Kidney epithelial cell (primary cell): ENCODE results near the gene DLG2. TPM values are rescaled to one million over a fixed set of nuclear protein-coding genes. Genes with fewer than 3 reads are reported as not detected.

Source experiments
- DNase-seq: peaks from one replicate; pipeline ENCODE4 v3.0.0-alpha.2; 2010; ENCODE audit warnings: low read depth
- H3K27me3 ChIP-seq: 2 replicates; pipeline ENCODE4 v1.6.0; 2011; ENCODE audit warnings: low read length; ENCODE audit not compliant: control insufficient read depth, insufficient read depth
- H3K36me3 ChIP-seq: 2 replicates; pipeline ENCODE4 v1.5.1; 2011; ENCODE audit warnings: low read length; ENCODE audit not compliant: control insufficient read depth, insufficient read depth
- H3K4me3 ChIP-seq: 2 replicates; pipeline ENCODE4 v1.5.1; 2011; ENCODE audit warnings: low read depth, mild to moderate bottlenecking, control low read depth, low read length
- CTCF ChIP-seq: IDR thresholded peaks from 2 replicates; pipeline ENCODE4 v1.5.1; 2011; ENCODE audit warnings: mild to moderate bottlenecking, moderate library complexity, low read length, control low read depth, inconsistent platforms; ENCODE audit not compliant: insufficient read depth, poor library complexity, severe bottlenecking
- total RNA-seq: library from RNA; depleted of rRNA; stranded (reverse); fragments of >200 nt; gene quantifications from 2 replicates; pipeline ENCODE4 v1.2.3, GENCODE V29; 2015

Gene DLG2
- total RNA-seq, 1 donor from 2014 or later: 0.75 TPM

GRCh38 chr11:85665733-85666132 lies 38.6 kb upstream of the DLG2 start:
- Histone ChIP-seq H3K27me3 (no peaks in the 10 kb centered on the region), H3K4me3 (no peak overlapping the region), H3K36me3 (no peaks in the 10 kb centered on the region)
- no peak for TF ChIP-seq CTCF
- DNase-seq: no peak

- no peak for TF ChIP-seq CTCF
- Histone ChIP-seq H3K36me3 (no peaks in the 10 kb centered on the region), H3K4me3 (peak within 1 kb of the TSS; percentile 95), H3K27me3 (no peaks in the 10 kb centered on the region)
- DNase-seq: peak; percentile 57
Measured at GRCh38 chr11:85664615-85665481, 37.7 kb upstream of the DLG2 start, which contains the start of gene CREBZF. Gene CREBZF (minus strand): TSS chr11:85665129. CDS start chr11:85664875, 254 bp downstream.

- no peaks in the 10 kb centered on the region for H3K36me3 ChIP-seq
- peak; percentile 50 for TF ChIP-seq CTCF
Measured at GRCh38 chr11:85663753-85664614, 36.8 kb upstream of the DLG2 start.

GRCh38 chr11:85663080-85663752 lies 36.1 kb upstream of the DLG2 start:
- Histone ChIP-seq H3K27me3 (no peaks in the 10 kb centered on the region), H3K4me3 (peak overlapping the region; percentile 95), H3K36me3 (no peaks in the 10 kb centered on the region)
- no peak for TF ChIP-seq CTCF
- DNase-seq: no peak

More at GRCh38 chr11:85663753-85664614, 36.8 kb upstream of the DLG2 start:
- no peak for DNase-seq
- no peaks in the 10 kb centered on the region for H3K27me3 ChIP-seq
- H3K4me3 ChIP-seq: peak overlapping the region; percentile 95

GRCh38 chr11:85661972-85662664 lies 35.0 kb upstream of the DLG2 start:
- TF ChIP-seq CTCF: no peak
- no peak for DNase-seq
- Histone ChIP-seq H3K27me3 (no peaks in the 10 kb centered on the region), H3K36me3 (no peaks in the 10 kb centered on the region), H3K4me3 (peak overlapping the region; percentile 95)
